HG03575 (cell line): ENCODE data around the gene KRT3.

Source experiments
- ATAC-seq: cut with Tn5 transposase; IDR thresholded peaks from one replicate; pipeline ENCODE4 v1.9.1; 2021; ENCODE audit not compliant: unreplicated experiment, insufficient number of reproducible peaks, low FRiP score; ENCODE audit errors: extremely low read depth

Gene KRT3

GRCh38 chr12:52795694-52796428, at the start of gene KRT3:
TSS of gene KRT3 (minus strand) at chr12:52796117. CDS start at chr12:52796042, 75 bp downstream.
- no peak for ATAC-seq

- no peak for ATAC-seq
Observed at GRCh38 chr12:52844386-52844785, 48.5 kb upstream of the KRT3 start.

GRCh38 chr12:52839436-52840105, 43.7 kb upstream of the KRT3 start:
- ATAC-seq: no peak

- no peak for ATAC-seq
Observed at GRCh38 chr12:52838609-52839435, 42.9 kb upstream of the KRT3 start.

GRCh38 chr12:52837781-52838608, 42.1 kb upstream of the KRT3 start:
- ATAC-seq: no peak

GRCh38 chr12:52837413-52837741, 41.5 kb upstream of the KRT3 start:
- ATAC-seq: no peak

GRCh38 chr12:52836491-52837412, 40.8 kb upstream of the KRT3 start:
- ATAC-seq: no peak

GRCh38 chr12:52836042-52836466, 40.1 kb upstream of the KRT3 start:
- ATAC-seq: no peak

GRCh38 chr12:52835271-52836041, 39.5 kb upstream of the KRT3 start:
- ATAC-seq: no peak

- no peak for ATAC-seq
Observed at GRCh38 chr12:52834727-52835001, 38.7 kb upstream of the KRT3 start.

- no peak for ATAC-seq
Observed at GRCh38 chr12:52833922-52834726, 38.2 kb upstream of the KRT3 start, which contains the start of gene KRT79. TSS of gene KRT79 (minus strand) at chr12:52834311. CDS start at chr12:52834260, 51 bp downstream.

GRCh38 chr12:52832985-52833905, 37.3 kb upstream of the KRT3 start:
- no peak for ATAC-seq

GRCh38 chr12:52832451-52832850, 36.5 kb upstream of the KRT3 start:
- ATAC-seq: no peak

- ATAC-seq: no peak
Observed at GRCh38 chr12:52831251-52831650, 35.3 kb upstream of the KRT3 start.

- ATAC-seq: no peak
Observed at GRCh38 chr12:52829986-52830770, 34.3 kb upstream of the KRT3 start.
